ENCODE results near the gene GYG1. TPM values are rescaled to one million over a fixed set of nuclear protein-coding genes. Genes with fewer than 3 reads are reported as not detected.

GYG1 gene
- total and polyA plus RNA-seq, 4 donors = 9.2 to 16.7 (median 13.4) TPM

DNA sequence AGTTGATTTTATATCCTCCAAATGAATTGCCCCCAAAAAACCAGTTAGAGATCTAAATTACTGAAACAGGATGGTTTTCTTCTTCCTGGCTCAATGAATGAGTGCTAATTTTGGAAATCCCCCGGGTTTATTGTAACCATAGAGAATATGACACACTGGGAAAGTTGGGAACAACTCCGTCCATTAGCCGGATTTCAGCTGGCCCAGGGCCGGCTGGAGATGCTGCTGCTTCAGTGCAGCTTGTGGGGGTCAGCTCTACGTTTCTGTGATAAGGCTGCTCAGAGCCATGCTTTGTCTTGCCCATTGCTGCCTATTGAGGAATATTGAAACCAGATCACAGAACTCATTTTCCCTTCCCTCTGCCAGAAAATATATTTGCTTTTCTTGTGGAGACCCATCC lies 20.3 kb downstream of the GYG1 start (continued):
- TF ChIP-seq, protein P1, sequence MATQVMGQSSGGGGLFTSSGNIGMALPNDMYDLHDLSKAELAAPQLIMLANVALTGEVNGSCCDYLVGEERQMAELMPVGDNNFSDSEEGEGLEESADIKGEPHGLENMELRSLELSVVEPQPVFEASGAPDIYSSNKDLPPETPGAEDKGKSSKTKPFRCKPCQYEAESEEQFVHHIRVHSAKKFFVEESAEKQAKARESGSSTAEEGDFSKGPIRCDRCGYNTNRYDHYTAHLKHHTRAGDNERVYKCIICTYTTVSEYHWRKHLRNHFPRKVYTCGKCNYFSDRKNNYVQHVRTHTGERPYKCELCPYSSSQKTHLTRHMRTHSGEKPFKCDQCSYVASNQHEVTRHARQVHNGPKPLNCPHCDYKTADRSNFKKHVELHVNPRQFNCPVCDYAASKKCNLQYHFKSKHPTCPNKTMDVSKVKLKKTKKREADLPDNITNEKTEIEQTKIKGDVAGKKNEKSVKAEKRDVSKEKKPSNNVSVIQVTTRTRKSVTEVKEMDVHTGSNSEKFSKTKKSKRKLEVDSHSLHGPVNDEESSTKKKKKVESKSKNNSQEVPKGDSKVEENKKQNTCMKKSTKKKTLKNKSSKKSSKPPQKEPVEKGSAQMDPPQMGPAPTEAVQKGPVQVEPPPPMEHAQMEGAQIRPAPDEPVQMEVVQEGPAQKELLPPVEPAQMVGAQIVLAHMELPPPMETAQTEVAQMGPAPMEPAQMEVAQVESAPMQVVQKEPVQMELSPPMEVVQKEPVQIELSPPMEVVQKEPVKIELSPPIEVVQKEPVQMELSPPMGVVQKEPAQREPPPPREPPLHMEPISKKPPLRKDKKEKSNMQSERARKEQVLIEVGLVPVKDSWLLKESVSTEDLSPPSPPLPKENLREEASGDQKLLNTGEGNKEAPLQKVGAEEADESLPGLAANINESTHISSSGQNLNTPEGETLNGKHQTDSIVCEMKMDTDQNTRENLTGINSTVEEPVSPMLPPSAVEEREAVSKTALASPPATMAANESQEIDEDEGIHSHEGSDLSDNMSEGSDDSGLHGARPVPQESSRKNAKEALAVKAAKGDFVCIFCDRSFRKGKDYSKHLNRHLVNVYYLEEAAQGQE (IDR thresholded peaks at IDR 0.05) = no peak
- TF ChIP-seq FOXA1 (IDR thresholded peaks at IDR 0.05) = no peak

DNA sequence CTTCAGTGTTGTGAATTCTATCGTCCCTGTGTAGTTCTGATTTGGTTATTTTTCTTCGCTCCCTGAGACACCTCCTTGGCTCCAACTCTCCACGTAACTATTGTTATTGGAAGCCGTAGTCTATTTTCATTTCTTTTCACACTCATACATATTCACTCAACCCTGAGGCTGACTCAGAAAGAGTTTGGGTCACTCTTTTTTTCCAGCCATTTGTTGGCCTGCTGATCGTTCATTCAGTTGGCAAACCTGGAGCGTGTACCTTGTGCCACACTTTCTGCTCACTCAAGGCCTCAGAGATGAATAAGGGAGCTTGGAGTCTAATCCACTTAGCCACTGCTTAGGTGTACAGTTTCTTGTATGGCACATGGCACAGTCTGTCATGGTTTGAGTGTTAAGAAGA lies 22.4 kb downstream of the GYG1 start:
- Histone ChIP-seq H3K4me3 (ENCODE audit: low read depth in 1 of 3, low read length in 3 of 3) (no peak overlapping the region), H3K27ac (ENCODE audit: low read depth in 1 of 2, low read length in 2 of 2) (no peak overlapping the region), H3K4me1 (ENCODE audit: control insufficient read depth in 4 of 4, insufficient read depth in 4 of 4, low read length in 3 of 4) (no peaks in the 10 kb centered on the region), H3K9ac (ENCODE audit: low read depth in 1 of 2, low read length in 2 of 2) (no peak overlapping the region), H3K36me3 (ENCODE audit: control insufficient read depth in 4 of 4, insufficient read depth in 3 of 4, low read depth in 1 of 4, low read length in 3 of 4) (peaks cover 3 to 27% (median 18%) of the 10 kb centered on the region in 4 donors), H3K9me3 (ENCODE audit: control insufficient read depth in 4 of 4, low read length in 3 of 4) (no peaks in the 10 kb centered on the region), H3K27me3 (ENCODE audit: control insufficient read depth in 4 of 4, insufficient read depth in 4 of 4, low read length in 3 of 4) (no peaks in the 10 kb centered on the region)
- DNase-seq (ENCODE audit: low spot score) = no peak
- TF ChIP-seq JUND (IDR thresholded peaks at IDR 0.05) (no peak), HNF4G (IDR thresholded peaks at IDR 0.05) (no peak)
- TF ChIP-seq, protein P2, sequence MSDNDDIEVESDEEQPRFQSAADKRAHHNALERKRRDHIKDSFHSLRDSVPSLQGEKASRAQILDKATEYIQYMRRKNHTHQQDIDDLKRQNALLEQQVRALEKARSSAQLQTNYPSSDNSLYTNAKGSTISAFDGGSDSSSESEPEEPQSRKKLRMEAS (IDR thresholded peaks at IDR 0.05) = no peak
- WGBS = 98% methylated on average over 6 of the region's 6 CpGs

DNA sequence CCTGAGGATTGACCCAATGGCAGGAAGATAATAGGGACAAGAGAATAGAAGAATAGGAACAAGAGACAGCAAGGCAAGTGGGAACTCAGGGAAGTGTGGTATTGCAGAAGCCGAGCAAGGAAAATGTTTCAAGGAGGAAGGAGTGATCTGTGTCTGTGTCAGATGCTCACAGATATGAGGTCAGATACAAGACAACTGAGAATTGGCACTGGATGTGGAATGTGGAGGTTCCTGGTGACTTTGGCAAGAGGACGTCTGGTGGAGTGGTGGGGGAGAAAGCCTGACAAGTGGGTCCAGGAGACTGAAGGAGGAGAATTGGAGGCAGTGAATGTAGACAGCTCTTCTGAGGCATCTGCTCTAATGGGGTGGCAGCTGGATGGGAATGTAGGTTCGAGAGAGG lies 24.1 kb downstream of the GYG1 start:
- Histone ChIP-seq H3K27me3 (ENCODE audit: control insufficient read depth in 4 of 4, insufficient read depth in 4 of 4, low read length in 3 of 4) (no peaks in the 10 kb centered on the region), H3K9ac (ENCODE audit: low read depth in 1 of 2, low read length in 2 of 2) (no peak overlapping the region), H3K4me1 (ENCODE audit: control insufficient read depth in 4 of 4, insufficient read depth in 4 of 4, low read length in 3 of 4) (no peaks in the 10 kb centered on the region), H3K36me3 (ENCODE audit: control insufficient read depth in 4 of 4, insufficient read depth in 3 of 4, low read depth in 1 of 4, low read length in 3 of 4) (peaks cover 0 to 17% (median 13%) of the 10 kb centered on the region in 4 donors), H3K27ac (ENCODE audit: low read depth in 1 of 2, low read length in 2 of 2) (no peak overlapping the region), H3K9me3 (ENCODE audit: control insufficient read depth in 4 of 4, low read length in 3 of 4) (no peaks in the 10 kb centered on the region), H3K4me3 (ENCODE audit: low read depth in 1 of 3, low read length in 3 of 3) (no peak overlapping the region)
- TF ChIP-seq RAD21 (IDR thresholded peaks at IDR 0.05) (no peak), HNF4G (IDR thresholded peaks at IDR 0.05) (no peak)
- 89% methylated on average over 3 of the region's 3 CpGs for WGBS
- no peak for DNase-seq (ENCODE audit: low spot score)

DNA sequence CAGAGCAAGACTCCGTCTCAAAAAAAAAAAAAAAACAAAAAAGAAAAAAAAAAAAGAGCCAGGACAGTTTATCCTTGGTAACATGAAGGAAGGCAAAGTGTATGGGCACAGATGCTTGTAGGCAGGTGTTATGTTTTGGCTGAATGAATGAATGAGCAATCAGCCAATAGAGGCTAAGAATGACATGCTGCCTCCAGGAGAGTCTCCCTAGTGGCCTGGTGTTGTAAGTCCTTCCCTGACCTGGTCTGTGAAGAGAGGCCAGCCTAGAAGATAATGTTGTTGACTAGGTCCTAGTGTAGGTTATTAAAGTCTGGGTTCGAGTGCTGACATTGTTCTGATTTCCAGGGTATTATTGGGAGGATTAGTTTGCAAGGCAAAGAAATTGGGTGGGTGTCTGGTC lies 24.9 kb downstream of the GYG1 start:
- Histone ChIP-seq H3K27me3 (ENCODE audit: control insufficient read depth in 4 of 4, insufficient read depth in 4 of 4, low read length in 3 of 4) (no peaks in the 10 kb centered on the region), H3K36me3 (ENCODE audit: control insufficient read depth in 4 of 4, insufficient read depth in 3 of 4, low read depth in 1 of 4, low read length in 3 of 4) (peaks cover 2 to 12% (median 9%) of the 10 kb centered on the region in 4 donors), H3K9me3 (ENCODE audit: control insufficient read depth in 4 of 4, low read length in 3 of 4) (no peaks in the 10 kb centered on the region), H3K4me1 (ENCODE audit: control insufficient read depth in 4 of 4, insufficient read depth in 4 of 4, low read length in 3 of 4) (no peaks in the 10 kb centered on the region), H3K9ac (ENCODE audit: low read depth in 1 of 2, low read length in 2 of 2) (no peak overlapping the region), H3K4me3 (ENCODE audit: low read depth in 1 of 3, low read length in 3 of 3) (no peak overlapping the region), H3K27ac (ENCODE audit: low read depth in 1 of 2, low read length in 2 of 2) (no peak overlapping the region)
- no peak for DNase-seq (ENCODE audit: low spot score)
- 100% methylated on average over 2 of the region's 2 CpGs for WGBS
- TF ChIP-seq, protein P3, sequence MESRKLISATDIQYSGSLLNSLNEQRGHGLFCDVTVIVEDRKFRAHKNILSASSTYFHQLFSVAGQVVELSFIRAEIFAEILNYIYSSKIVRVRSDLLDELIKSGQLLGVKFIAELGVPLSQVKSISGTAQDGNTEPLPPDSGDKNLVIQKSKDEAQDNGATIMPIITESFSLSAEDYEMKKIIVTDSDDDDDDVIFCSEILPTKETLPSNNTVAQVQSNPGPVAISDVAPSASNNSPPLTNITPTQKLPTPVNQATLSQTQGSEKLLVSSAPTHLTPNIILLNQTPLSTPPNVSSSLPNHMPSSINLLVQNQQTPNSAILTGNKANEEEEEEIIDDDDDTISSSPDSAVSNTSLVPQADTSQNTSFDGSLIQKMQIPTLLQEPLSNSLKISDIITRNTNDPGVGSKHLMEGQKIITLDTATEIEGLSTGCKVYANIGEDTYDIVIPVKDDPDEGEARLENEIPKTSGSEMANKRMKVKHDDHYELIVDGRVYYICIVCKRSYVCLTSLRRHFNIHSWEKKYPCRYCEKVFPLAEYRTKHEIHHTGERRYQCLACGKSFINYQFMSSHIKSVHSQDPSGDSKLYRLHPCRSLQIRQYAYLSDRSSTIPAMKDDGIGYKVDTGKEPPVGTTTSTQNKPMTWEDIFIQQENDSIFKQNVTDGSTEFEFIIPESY (IDR thresholded peaks at IDR 0.05) = no peak
- no peak for TF ChIP-seq NR2F2 (IDR thresholded peaks at IDR 0.05)
- no peak for TF ChIP-seq HNF4A (conservative IDR thresholded peaks at IDR 0.05)
- TF ChIP-seq EGR1 (IDR thresholded peaks at IDR 0.05; ENCODE audit: low read depth in 2 of 2) = no peak

All from liver (tissue), 9 donors.